ENCODE data around the gene ARSD. TPM values are rescaled to one million over a fixed set of nuclear protein-coding genes. Genes with fewer than 3 reads are reported as not detected.
"Not testable (repeated sequence)": the region's sequence is repeated elsewhere in the genome, so short reads cannot be mapped to it uniquely, and the experiment has no call there.

The ARSD gene, protein sequence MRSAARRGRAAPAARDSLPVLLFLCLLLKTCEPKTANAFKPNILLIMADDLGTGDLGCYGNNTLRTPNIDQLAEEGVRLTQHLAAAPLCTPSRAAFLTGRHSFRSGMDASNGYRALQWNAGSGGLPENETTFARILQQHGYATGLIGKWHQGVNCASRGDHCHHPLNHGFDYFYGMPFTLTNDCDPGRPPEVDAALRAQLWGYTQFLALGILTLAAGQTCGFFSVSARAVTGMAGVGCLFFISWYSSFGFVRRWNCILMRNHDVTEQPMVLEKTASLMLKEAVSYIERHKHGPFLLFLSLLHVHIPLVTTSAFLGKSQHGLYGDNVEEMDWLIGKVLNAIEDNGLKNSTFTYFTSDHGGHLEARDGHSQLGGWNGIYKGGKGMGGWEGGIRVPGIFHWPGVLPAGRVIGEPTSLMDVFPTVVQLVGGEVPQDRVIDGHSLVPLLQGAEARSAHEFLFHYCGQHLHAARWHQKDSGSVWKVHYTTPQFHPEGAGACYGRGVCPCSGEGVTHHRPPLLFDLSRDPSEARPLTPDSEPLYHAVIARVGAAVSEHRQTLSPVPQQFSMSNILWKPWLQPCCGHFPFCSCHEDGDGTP
- 11.2 and 13.5 TPM in 2 replicates for total RNA-seq (2014; rRNA removed; shearing (Covaris generic))

DNA sequence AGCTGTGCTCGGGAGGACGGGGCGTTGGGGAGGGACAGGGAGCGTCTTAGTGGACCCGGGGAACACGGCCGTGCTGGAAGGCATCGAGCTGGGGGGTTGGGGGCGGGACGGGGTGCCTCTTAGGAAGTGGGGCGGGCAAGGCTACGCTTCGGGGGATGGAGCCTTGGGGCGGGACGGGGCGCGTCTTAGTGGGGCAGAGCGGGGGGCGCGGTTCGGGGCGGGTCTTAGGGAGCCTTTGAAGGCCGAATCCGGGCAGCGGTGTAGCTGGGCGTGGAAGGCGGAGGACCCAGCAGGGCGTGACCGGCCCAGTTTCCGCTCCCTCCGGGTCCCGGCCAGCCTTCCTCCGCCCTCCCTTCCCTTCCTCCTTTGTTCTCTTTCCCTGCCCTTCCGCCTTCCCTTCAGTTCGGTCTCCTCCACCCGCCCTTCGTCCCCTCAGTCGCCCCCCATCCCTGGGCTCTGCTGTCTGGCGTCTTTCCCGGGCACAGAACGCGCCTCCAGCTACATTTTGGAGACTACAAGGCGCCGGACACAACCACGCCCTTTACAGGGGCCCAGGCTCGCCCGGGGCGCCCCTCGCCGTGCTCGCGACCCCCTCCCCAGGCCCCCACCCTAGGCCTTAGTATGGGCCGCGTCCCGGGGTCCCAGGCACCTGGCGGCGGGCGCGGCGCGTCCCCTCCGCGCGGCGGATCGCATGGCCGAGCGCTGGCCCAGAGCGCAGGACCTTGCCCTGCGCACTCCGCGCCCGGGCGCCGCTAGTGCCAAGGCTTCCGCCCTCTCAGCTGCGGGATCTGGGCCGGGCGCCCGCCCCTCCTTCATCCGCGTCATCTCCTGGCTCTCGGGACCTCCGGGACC lies at the start of gene ARSD:
TSS of gene ARSD (minus strand) at position 757 of the 852 bp plus-strand sequence. CDS start at position 693, 64 bp downstream.
- peak; percentile 95 for DNase-seq (ENCODE audit: low read depth)

DNA sequence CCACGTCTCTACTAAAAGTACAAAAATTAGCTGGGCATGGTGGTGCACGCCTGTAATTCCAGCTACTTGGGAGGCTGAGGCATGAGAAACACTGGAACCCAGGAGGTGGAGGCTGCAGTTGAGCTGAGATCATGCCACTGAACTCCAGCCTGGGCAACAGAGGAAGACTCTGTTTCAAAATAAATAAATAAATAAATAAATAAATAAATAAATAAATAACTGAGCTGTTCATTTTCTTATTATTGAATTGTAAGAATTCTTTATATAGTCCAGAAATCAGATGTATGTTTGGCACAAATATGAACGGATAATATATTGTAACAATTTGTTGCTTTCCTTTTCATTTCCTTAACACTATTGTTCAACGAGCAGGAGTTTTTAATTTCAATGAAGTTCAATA lies 49.5 kb upstream of the ARSD start:
- DNase-seq (ENCODE audit: low read depth) = not testable (repeated sequence)

- peak; percentile 11 for DNase-seq (ENCODE audit: low read depth)
These were observed 45.8 kb upstream of the ARSD start for GRCh38 chrX:2974961-2975360.

GRCh38 chrX:2972391-2972790 lies 43.3 kb upstream of the ARSD start:
- no peak for DNase-seq (ENCODE audit: low read depth)

DNA sequence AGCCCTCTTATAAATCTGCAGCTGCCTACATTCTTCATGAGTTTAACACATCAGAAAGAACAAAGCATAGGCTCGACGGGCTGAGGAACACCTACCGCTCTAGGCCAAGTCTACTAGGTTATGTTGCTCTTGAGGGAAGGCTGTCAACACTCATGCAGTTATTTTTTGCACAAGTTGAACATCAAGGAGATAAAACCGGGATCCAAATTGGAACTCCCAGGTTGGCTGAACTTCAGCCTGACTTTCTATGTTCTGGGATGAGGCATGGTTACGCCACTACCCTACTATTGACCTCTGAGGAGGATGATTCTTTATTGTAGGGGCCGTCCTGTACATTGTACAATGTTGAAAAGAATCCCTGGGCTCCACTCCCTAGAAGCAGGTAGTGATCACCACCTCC lies 39.9 kb upstream of the ARSD start:
- DNase-seq (ENCODE audit: low read depth) = no peak

GRCh38 chrX:2967998-2968909 lies 39.1 kb upstream of the ARSD start:
- peak; percentile 80 for DNase-seq (ENCODE audit: low read depth)

DNA sequence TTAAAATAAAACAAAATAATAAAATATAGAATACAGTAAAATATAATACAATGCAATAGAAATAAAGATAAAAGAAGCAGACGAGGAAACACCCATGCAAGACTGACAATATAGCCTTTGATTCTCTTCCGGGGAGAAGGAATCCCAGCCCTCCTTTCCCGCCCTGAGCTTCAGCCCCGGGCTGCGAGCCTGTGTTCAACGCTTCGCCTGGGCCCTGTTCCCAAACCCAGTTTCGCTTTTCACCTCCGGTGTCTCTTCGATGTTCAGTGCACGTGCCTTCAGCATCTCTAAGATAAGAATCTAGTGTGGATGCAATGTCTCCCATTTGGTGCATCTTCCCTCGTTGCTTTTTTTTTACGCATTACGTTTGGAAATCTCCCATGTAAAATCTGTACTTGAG lies 38.4 kb upstream of the ARSD start:
- DNase-seq (ENCODE audit: low read depth) = peak; percentile 44

- no peak for DNase-seq (ENCODE audit: low read depth)
These were observed 37.9 kb upstream of the ARSD start for GRCh38 chrX:2967012-2967411.

DNA sequence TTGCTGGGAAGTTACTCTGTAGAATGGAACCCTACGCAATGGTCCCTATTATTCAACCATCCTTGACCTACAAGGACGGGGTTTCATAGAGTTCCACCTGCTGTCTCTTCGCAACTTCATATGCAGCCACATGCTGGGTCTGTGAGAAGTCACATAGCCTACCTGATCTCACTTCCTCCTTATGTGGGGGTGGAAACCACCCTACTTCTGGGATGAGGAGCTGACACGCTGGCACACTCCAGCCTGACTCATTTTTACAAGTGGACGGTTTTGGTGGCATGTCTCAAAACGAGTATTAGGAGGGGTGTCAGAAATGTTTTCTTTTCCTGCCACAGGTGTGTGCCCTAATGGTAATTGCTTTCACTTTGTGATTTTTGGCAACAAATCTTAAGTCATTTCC lies 36.8 kb upstream of the ARSD start:
- no peak for DNase-seq (ENCODE audit: low read depth)

- DNase-seq (ENCODE audit: low read depth) = peak; percentile 62
These were observed 35.1 kb upstream of the ARSD start for GRCh38 chrX:2963992-2964794.

DNA sequence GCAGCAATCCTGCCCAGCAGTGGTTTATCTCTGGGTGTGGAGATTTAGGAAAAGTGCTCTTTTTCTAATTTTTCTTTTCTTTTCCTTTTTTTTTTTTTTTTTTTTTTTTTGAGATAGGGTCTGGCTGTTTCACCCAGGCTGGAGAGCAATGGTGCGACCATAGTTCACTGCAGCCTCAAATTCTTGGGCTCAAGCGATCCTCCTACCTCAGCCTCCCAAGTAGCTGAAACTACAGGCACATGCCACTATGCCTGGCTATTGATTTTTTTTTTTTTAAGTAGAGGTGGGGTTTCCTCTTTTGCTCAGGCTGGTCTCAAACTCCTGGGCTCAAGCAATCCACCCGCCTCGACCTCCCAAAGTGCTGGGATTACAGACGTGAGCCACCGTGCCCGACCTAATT lies 34.3 kb upstream of the ARSD start:
- DNase-seq (ENCODE audit: low read depth) = not testable (repeated sequence)

GRCh38 chrX:2962381-2962780 lies 33.2 kb upstream of the ARSD start:
- no peak for DNase-seq (ENCODE audit: low read depth)

- DNase-seq (ENCODE audit: low read depth) = no peak
These were observed 31.8 kb upstream of the ARSD start for GRCh38 chrX:2960861-2961515.

DNA sequence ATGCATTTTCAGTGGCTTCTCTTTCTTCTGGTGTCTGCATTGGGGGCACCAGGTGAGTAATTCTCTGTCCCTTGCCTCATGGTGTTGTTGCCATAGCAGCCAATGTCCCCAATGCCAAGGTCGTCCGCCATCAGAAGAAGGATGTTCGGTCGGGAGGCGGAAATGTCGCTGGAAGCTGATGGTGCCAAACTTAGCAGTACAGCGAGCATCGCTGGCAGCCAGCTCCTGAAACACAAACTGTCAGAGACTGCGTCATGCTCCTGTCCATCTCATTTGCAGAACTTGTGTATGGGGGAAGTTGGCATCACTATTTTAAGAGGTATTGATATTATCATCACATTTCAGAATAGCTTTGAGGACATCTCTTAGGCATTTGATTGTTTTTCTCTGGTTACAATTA lies 29.1 kb upstream of the ARSD start:
- no peak for DNase-seq (ENCODE audit: low read depth)

DNA sequence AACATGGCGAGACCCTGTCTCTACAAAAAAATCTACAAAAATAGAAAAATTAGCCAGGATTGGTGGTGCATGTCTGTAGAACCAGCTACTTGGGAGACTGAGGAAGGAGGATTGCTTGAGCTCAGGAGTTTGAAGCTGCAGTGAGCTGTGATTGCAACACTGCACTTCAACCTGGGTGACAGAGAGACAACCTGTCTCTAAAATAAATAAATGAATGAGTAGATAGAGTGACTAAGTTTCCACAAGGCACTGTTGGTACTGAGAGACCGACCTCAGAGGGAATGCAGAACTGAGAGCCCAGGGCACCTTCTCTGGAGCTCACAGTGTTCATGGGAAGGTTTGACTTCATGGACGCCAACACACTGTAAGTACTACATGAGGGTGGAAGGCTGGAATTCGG lies 26.7 kb upstream of the ARSD start:
- DNase-seq (ENCODE audit: low read depth) = no peak

DNA sequence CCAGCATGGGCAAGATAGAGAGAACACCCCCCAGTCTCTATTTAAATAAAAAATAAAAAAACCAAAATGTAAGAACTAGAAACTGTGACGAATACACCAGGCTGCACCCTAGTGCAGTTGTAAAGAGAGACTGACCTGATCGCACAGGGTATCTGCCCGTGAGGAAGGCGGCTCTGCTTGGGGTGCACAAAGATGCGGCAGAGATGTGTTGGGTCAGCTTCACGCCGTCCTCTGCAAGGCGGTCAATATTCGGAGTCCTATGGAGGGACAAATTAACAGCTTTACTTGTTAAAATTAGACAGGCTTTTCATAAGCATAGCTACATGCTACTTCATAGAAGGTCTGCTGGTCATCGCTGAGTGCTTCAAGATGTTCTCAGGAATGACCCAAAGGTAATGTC lies 26.1 kb upstream of the ARSD start:
- DNase-seq (ENCODE audit: low read depth) = no peak

- no peak for DNase-seq (ENCODE audit: low read depth)
These were observed 25.4 kb upstream of the ARSD start for GRCh38 chrX:2954541-2954940.

- not testable (repeated sequence) for DNase-seq (ENCODE audit: low read depth)
These were observed 8.8 kb upstream of the ARSD start for GRCh38 chrX:2937942-2938341.

DNA sequence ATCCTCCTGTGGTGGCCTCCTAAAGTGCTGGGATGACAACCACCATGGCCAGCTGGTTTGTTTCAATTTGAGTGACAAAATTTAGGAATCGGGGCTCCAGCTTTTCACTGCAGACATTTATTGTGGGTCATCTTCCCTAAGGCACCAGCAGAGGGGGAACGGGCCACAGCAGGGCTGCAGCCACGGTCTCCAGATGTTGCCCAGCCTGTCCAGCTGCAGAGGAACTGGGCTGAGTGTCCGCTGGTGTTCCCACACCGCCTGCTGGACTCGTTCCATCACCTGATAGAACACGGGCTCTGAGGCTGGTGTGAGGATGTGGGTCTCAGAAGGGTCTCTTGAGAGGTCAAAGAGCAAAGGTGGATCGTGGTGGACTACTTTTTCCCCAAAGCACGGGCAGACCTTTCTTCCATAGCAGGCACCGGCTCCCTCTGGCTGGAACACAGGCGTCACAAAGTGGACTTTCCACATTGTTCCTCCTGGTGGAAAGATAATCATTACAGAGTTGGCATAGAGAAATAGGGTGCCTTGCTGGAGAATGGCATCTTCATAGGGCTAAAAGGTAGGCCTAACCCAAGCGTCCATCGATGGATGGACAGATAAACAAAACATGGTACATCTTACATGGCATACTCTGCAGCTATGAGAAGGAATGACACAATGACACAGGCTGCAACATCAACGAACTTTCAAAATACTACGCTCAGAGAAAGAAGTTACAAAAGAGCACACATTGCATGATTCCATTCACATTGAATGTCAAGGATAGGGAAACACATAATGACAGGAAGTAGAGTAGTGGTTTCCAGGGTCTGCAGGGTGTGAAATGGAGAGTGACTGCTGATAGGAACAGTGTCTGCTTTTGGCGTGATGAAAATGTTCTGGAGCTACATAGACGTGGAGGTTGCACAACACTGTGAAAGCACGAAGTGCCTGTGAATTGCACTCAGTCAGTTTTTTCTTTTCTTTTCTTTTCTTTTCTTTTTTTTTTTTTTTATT lies 5.9 kb upstream of the ARSD start:
- DNase-seq (ENCODE audit: low read depth) = no peak
